SK-MEL-5 (cell line): ENCODE results near the gene NPEPL1. TPM values are rescaled to one million over a fixed set of nuclear protein-coding genes. Genes with fewer than 3 reads are reported as not detected.
"Not testable (repeated sequence)": the region's sequence is repeated elsewhere in the genome, so short reads cannot be mapped to it uniquely, and the experiment has no call there.

ENCODE experiments used
- DNase-seq: peaks from one replicate; pipeline ENCODE4 v3.0.0-alpha.2; 2016; ENCODE audit warnings: low read depth, low spot score
- in situ Hi-C: cut with HindIII; loops from 2 replicates; pipeline ENCODE4 v1.10.0; 2016; ENCODE audit warnings: low sequenced_read_pairs, high pct_unique_total_duplicates, low pct_unique_long_range_greater_than_20kb
- total RNA-seq: library from RNA; depleted of rRNA; stranded (reverse); fragments of >200 nt; shearing (Covaris generic); gene quantifications from 2 replicates; pipeline ENCODE4 v1.2.3, GENCODE V29; 2014

The NPEPL1 gene
- total RNA-seq, 1 experiment from 2014 or later, result 3.2 TPM

DNA sequence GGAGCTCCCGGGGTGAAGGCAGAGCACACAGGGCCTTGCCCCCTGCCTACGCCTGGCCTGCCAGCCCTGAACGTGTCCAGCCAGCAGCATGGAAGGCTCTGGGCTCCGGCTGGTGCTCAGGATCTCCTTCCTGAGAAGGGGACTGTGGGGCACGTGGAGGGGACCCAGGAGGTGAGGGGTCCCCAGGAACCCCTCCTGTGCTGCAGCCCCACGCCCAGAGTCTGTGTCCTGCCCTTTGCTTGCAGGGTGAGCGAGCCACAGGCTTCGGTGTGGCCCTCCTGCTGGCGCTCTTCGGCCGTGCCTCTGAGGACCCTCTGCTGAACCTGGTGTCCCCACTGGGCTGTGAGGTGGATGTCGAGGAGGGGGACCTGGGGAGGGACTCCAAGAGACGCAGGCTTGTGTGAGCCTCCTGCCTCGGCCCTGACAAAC lies 22.3 kb downstream of the NPEPL1 start:
- no peak for DNase-seq
- in situ Hi-C loops, result no loop called here

- no peak for DNase-seq
- in situ Hi-C loops, result no loop called here
Measured at GRCh38 chr20:58715391-58715800, 22.8 kb downstream of the NPEPL1 start.

- in situ Hi-C loops, result no loop called here
- DNase-seq, result no peak
Measured at GRCh38 chr20:58715801-58716475, 23.3 kb downstream of the NPEPL1 start.

DNA sequence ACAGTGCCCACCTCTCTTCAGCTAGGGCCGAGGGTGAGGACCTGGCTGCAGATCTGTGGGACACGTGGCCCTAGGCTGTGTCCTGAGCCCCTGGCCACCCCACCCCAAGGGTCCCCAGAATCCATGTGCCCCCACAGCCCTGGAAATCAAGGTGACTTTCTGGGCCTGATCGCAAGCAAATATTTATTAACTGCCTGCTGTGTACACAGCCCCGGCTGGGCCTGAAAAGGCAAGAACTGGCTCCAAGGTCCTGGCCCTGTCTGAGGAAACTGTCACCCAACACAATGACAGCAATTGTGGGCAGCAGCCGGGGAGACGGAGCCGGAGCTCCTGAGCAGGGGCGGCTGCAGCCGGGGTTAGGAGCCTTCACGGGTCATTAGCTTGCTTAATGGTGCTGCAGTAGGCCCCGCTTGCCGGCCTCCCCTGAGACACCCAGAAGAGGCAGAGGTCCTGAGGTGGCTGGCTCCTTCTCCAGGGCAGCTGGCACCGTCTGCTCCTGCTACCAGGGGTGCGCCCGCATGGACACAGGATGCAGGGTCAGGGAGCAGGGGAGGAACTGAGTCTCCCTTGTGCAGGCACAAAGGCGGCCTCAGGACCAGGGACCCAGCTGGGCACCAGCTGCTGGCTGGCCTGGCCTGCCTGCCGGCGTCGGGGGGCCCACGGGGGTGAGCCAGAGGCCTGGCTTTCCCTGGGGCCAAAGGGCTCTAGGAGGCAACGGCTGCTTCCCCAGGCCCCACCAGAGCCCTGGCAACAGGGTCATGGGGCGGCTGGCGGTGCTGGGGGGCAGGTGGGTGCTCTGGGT lies 24.1 kb downstream of the NPEPL1 start:
- in situ Hi-C loops, result no loop called here
- no peak for DNase-seq

- in situ Hi-C loops, result no loop called here
- DNase-seq, result no peak
Measured at GRCh38 chr20:58717278-58718091, 24.9 kb downstream of the NPEPL1 start.

DNA sequence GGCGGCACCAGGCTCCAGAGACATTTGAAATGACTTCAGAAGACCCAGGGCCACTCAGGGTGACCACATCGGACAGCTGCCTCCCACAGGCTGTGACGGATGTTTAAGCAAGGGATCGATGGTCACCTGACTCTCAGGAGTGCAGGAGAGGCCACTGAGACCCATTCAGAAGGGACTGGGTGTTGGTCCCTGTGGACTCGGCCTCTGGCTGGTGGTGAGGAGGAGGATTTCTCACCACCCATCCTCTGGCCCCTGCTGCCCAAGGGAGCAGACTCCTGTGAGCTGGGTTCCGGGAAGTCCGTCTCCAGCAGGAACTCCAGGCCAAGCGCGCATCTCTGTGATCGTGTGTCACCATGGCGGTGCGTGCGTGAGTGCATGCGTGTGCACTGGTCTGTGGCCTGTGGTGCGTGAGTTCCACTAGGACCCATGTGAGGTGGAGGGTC lies 25.5 kb downstream of the NPEPL1 start:
- in situ Hi-C loops, result no loop called here
- DNase-seq, result no peak

GRCh38 chr20:58718729-58719128 lies 26.1 kb downstream of the NPEPL1 start:
- in situ Hi-C loops, result no loop called here
- no peak for DNase-seq

DNA sequence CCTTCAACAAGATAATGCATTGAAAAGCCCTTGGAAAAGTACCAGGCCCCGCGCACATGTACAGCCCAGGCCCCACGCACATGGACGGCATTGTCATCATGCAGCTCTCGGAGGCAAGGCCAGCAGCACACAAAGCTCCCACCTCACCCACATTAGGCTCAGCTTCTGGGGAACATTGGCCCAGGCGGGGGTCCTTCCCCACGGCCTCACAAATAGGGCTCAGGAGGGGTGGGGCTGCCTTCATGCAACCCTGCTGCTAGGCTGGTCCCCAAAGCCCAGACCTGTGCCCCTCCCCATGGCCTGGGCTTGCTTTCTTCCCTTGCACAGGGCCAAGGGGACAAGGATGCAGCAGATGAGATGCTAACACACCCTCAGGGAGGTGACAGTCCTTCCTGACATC lies 26.7 kb downstream of the NPEPL1 start:
- no peak for DNase-seq
- in situ Hi-C loops, result no loop called here

- no peak for DNase-seq
- in situ Hi-C loops, result no loop called here
Measured at GRCh38 chr20:58719971-58720371, 27.4 kb downstream of the NPEPL1 start.

DNA sequence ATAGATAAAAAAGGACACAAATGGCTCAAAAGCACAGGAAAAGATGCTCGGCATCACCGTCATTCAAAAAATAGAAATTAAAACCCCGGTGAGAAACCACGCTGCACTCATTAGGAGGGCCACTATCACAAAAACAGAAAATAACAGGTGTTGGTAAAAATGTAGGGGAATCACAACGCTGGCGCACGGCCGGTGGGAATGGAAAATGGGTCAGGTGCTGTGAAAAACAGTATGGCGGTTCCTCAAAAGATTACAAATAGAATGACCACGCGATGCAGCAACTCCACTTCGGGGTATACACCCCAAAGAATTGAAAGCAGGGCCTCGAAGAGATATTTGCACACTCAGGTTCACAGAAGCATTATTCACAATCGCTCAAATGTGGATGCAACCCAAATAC lies 28.3 kb downstream of the NPEPL1 start:
- in situ Hi-C loops, result no loop called here
- no peak for DNase-seq

DNA sequence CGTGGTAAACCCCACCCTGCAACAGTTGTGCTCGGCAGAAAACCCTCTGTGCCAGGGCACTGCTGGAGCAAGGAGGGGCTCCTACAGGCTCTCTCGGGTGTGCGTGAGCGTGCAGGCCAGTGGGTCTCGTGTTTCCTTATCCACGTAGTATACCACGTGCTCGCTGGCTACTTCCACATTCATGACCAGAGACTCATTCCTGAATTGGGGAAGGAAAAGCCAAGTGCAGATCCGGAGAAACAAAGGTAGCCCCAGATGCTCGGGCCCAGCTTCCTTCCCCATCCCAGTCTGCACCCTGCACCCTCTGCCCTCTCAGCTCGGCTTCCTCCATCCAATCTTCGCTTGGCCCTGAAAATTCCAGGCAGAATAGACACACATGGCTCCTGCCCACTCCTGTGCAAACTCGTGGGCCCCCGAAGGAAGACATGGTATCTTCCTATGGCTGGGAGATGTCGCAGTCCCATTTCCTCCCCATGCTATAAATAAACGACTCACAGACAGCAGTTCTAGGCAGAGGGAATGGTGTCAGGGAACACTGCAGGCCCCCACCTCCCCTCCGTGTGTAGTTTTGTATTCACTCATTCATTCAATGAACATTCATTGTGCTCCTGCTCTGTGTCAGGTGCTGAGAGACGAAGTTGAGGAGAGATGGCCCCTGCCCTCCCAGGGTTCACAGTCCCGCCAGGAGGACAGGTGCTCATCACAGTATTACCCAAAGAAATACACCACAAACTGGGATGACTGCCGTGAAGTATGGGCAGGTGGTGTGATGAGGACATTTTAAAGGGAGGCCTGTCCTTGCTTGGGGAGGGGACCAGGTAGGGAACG lies 29.6 kb downstream of the NPEPL1 start:
- in situ Hi-C loops, result no loop called here
- no peak for DNase-seq

- in situ Hi-C loops, result no loop called here
- no peak for DNase-seq
Measured at GRCh38 chr20:58722877-58723627, 30.5 kb downstream of the NPEPL1 start.

DNA sequence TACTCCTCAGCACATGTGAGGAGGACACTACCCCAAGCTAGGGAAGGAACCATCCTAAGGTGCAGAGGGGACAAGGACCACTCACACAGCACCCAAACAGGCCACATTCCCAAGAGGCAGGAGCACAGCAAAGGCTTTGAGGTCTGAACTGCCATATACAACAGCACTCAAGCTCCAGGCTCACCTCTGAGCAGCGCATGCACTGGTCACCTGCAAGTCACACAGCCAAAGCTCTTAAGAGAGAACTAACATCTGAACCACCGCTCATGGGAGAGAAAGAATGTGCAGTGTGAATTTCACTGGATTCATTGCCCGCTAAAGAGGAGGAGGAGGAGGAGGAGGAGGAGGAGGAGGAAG lies 31.0 kb downstream of the NPEPL1 start:
- no peak for DNase-seq
- in situ Hi-C loops, result no loop called here

DNA sequence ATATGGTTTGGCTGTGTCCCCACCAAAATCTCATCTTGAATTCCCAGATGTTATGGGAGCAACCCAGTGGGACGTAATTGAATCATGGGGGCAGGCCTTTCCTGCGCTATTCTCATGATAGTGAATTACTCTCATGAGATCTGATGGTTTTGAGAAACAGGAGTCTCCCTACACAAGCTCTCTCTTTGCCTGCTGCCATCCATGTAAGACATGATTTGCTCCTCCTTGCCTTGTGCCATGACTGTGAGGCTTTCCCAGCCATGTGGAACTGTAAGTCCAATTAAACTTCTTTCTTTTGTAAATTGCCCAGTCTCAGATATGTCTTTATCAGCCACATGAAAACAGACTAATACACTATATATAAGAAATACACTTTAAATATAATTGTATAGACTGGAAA lies 33.6 kb downstream of the NPEPL1 start:
- in situ Hi-C loops, result not testable (repeated sequence)

GRCh38 chr20:58731192-58731591 lies 38.6 kb downstream of the NPEPL1 start:
- in situ Hi-C loops, result no loop called here
- DNase-seq, result no peak

More for the DNA sequence above, 33.6 kb downstream of the NPEPL1 start:
- DNase-seq, result not testable (repeated sequence)

- DNase-seq, result no peak
- in situ Hi-C loops, result no loop called here
Measured at GRCh38 chr20:58737198-58737597, 44.6 kb downstream of the NPEPL1 start.
